Measurements from ENCODE around the gene NLE1. TPM values are rescaled to one million over a fixed set of nuclear protein-coding genes. Genes with fewer than 3 reads are reported as not detected.
A peak's percentile ranks its signal among the peaks of the same experiment; 100 is the strongest.

NLE1 gene
- total RNA-seq, 1 experiment from 2014 or later: 23.3 TPM

- TF ChIP-seq EZH2 (IDR thresholded peaks at IDR 0.05; ENCODE audit: borderline replicate concordance, low read depth, low read length, poor library complexity, severe bottlenecking): no peak
- no peak for TF ChIP-seq CTCF (conservative IDR thresholded peaks at IDR 0.05; ENCODE audit: low read depth, low read length)
- H3K27me3 ChIP-seq (replicated peaks; ENCODE audit: insufficient read depth, low read depth, low read length, poor library complexity): no peaks in the 10 kb centered on the region
- BruUV-seq (replicated peaks): no TSS peak
- peaks cover 21% of the 10 kb centered on the region for H3K4me1 ChIP-seq (ENCODE audit: insufficient read depth, low read length, poor library complexity, severe bottlenecking)
- POLR2A ChIA-PET (ENCODE audit: low non-redundant PET): no interaction called here
- H3K4me3 ChIP-seq (ENCODE audit: low read depth, low read length, poor library complexity, severe bottlenecking): no peak overlapping the region
- peak; percentile 81 for DNase-seq (ENCODE audit: low spot score)
- CTCF ChIA-PET: no interaction called here
- H3K36me3 ChIP-seq (ENCODE audit: insufficient read depth, low read length, poor library complexity, severe bottlenecking): no peaks in the 10 kb centered on the region
- intact Hi-C loops (cut with micrococcal nuclease; ENCODE audit: unreplicated experiment): no loop called here
- H3K27ac ChIP-seq (ENCODE audit: low read depth, low read length, poor library complexity, severe bottlenecking): no peak overlapping the region
- H3K9me3 ChIP-seq (ENCODE audit: low read depth, low read length, poor library complexity, severe bottlenecking): no peaks in the 10 kb centered on the region
Observed at GRCh38 chr17:35082073-35082657, 59.9 kb downstream of the NLE1 start.

- BruUV-seq (replicated peaks): no TSS peak
- Histone ChIP-seq H3K9me3 (ENCODE audit: low read depth, low read length, poor library complexity, severe bottlenecking) (no peaks in the 10 kb centered on the region), H3K27me3 (replicated peaks; ENCODE audit: insufficient read depth, low read depth, low read length, poor library complexity) (no peaks in the 10 kb centered on the region), H3K36me3 (ENCODE audit: insufficient read depth, low read length, poor library complexity, severe bottlenecking) (no peaks in the 10 kb centered on the region), H3K27ac (ENCODE audit: low read depth, low read length, poor library complexity, severe bottlenecking) (no peak overlapping the region), H3K4me1 (ENCODE audit: insufficient read depth, low read length, poor library complexity, severe bottlenecking) (peaks cover 21% of the 10 kb centered on the region), H3K4me3 (ENCODE audit: low read depth, low read length, poor library complexity, severe bottlenecking) (no peak overlapping the region)
- POLR2A ChIA-PET (ENCODE audit: low non-redundant PET): no interaction called here
- CTCF ChIA-PET: no interaction called here
- no peak for TF ChIP-seq EZH2 (IDR thresholded peaks at IDR 0.05; ENCODE audit: borderline replicate concordance, low read depth, low read length, poor library complexity, severe bottlenecking)
- TF ChIP-seq CTCF (conservative IDR thresholded peaks at IDR 0.05; ENCODE audit: low read depth, low read length): no peak
- intact Hi-C loops (cut with micrococcal nuclease; ENCODE audit: unreplicated experiment): no loop called here
- no peak for DNase-seq (ENCODE audit: low spot score)
Observed at GRCh38 chr17:35081638-35082037, 60.5 kb downstream of the NLE1 start.

GRCh38 chr17:35080536-35080935 is 61.6 kb downstream of the NLE1 start:
- Histone ChIP-seq H3K36me3 (ENCODE audit: insufficient read depth, low read length, poor library complexity, severe bottlenecking) (no peaks in the 10 kb centered on the region), H3K27me3 (replicated peaks; ENCODE audit: insufficient read depth, low read depth, low read length, poor library complexity) (no peaks in the 10 kb centered on the region), H3K4me1 (ENCODE audit: insufficient read depth, low read length, poor library complexity, severe bottlenecking) (peaks cover 21% of the 10 kb centered on the region), H3K4me3 (ENCODE audit: low read depth, low read length, poor library complexity, severe bottlenecking) (no peak overlapping the region), H3K9me3 (ENCODE audit: low read depth, low read length, poor library complexity, severe bottlenecking) (no peaks in the 10 kb centered on the region), H3K27ac (ENCODE audit: low read depth, low read length, poor library complexity, severe bottlenecking) (no peak overlapping the region)
- no peak for DNase-seq (ENCODE audit: low spot score)
- intact Hi-C loops (cut with micrococcal nuclease; ENCODE audit: unreplicated experiment): no loop called here
- no TSS peak for BruUV-seq (replicated peaks)
- ChIA-PET POLR2A (ENCODE audit: low non-redundant PET) (no interaction called here), CTCF (no interaction called here)
- TF ChIP-seq CTCF (conservative IDR thresholded peaks at IDR 0.05; ENCODE audit: low read depth, low read length) (no peak), EZH2 (IDR thresholded peaks at IDR 0.05; ENCODE audit: borderline replicate concordance, low read depth, low read length, poor library complexity, severe bottlenecking) (no peak)
